ENCODE measurements around the gene MLN.
A peak's percentile ranks its signal among the peaks of the same experiment; 100 is the strongest.

MLN gene

GRCh38 chr6:33788694-33789549 is 14.9 kb downstream of the MLN start, which contains the start of gene LEMD2:
TSS of gene LEMD2 (minus strand) at chr6:33789130. CDS start at chr6:33789116, 14 bp downstream.
- peak; percentile 92 for DNase-seq

- peak; percentile 63 for DNase-seq
These were observed 15.7 kb downstream of the MLN start for GRCh38 chr6:33787954-33788693.

GRCh38 chr6:33787346-33787953 is 16.4 kb downstream of the MLN start:
- DNase-seq: no peak

- DNase-seq: no peak
These were observed 17.1 kb downstream of the MLN start for GRCh38 chr6:33786736-33787135.

GRCh38 chr6:33785778-33786177 is 18.0 kb downstream of the MLN start:
- no peak for DNase-seq

- DNase-seq: no peak
These were observed 19.0 kb downstream of the MLN start for GRCh38 chr6:33784787-33785186.

- no peak for DNase-seq
These were observed 19.9 kb downstream of the MLN start for GRCh38 chr6:33783781-33784520.

- no peak for DNase-seq
These were observed 21.2 kb downstream of the MLN start for GRCh38 chr6:33782561-33782960.

GRCh38 chr6:33781131-33781975 is 22.4 kb downstream of the MLN start:
- DNase-seq: no peak

- DNase-seq: no peak
These were observed 23.9 kb downstream of the MLN start for GRCh38 chr6:33779895-33780294.

GRCh38 chr6:33779290-33779689 is 24.5 kb downstream of the MLN start:
- DNase-seq: no peak

GRCh38 chr6:33778444-33779121 is 25.2 kb downstream of the MLN start:
- DNase-seq: no peak

- DNase-seq: no peak
These were observed 26.1 kb downstream of the MLN start for GRCh38 chr6:33777398-33778388.

GRCh38 chr6:33776764-33777163 is 27.0 kb downstream of the MLN start:
- DNase-seq: no peak

- no peak for DNase-seq
These were observed 27.6 kb downstream of the MLN start for GRCh38 chr6:33776186-33776585.

GRCh38 chr6:33774774-33775173 is 29.0 kb downstream of the MLN start:
- no peak for DNase-seq

GRCh38 chr6:33772902-33773472 is 30.8 kb downstream of the MLN start:
- DNase-seq: no peak

- DNase-seq: no peak
These were observed 31.5 kb downstream of the MLN start for GRCh38 chr6:33772082-33772830.

All from CD4-positive, alpha-beta T cell treated with Interleukin-6 for 4 hours (primary cell).